Endothelial cell of umbilical vein (primary cell): Measurements from ENCODE around the gene IL36G.

ENCODE experiments used
- CTCF ChIP-seq, 2 donors: IDR thresholded peaks; 1 replicate in 1 of 2; 2 replicates in 1 of 2; pipeline ENCODE4 v1.5.1; 2011; ENCODE audit warnings: low read length in 2 of 2, mild to moderate bottlenecking in 2 of 2, moderate library complexity in 2 of 2, control low read depth in 1 of 2, inconsistent platforms in 1 of 2, low read depth in 1 of 2; ENCODE audit not compliant: insufficient read depth in 1 of 2; ENCODE audit errors: extremely low read depth in 1 of 2
- EZH2 ChIP-seq: IDR thresholded peaks from 2 replicates; pipeline ENCODE4 v1.6.1; 2012; ENCODE audit warnings: borderline replicate concordance, low read depth, mild to moderate bottlenecking, moderate library complexity, low read length, inconsistent platforms; ENCODE audit not compliant: severe bottlenecking
- MAX ChIP-seq: IDR thresholded peaks from 2 replicates; pipeline ENCODE4 v1.6.1; 2011; ENCODE audit not compliant: insufficient read depth, insufficient read length
- POLR2AphosphoS5 ChIP-seq: IDR thresholded peaks from 2 replicates; pipeline ENCODE4 v1.6.1; 2012; ENCODE audit warnings: low read depth, mild to moderate bottlenecking, control low read depth, low read length, moderate library complexity; ENCODE audit not compliant: insufficient read depth

GRCh38 chr2:112972423-112973086, 5.3 kb upstream of the IL36G start:
- TF ChIP-seq CTCF (IDR thresholded peaks at IDR 0.05; ENCODE audit: extremely low read depth in 1 of 2, insufficient read depth in 1 of 2, low read depth in 1 of 2, low read length in 2 of 2) (no peak), EZH2 (no peak), MAX (no peak), POLR2AphosphoS5 (no peak)
